Measurements from ENCODE around the gene HAND2. TPM values are rescaled to one million over a fixed set of nuclear protein-coding genes. Genes with fewer than 3 reads are reported as not detected.

The HAND2 gene
- total RNA-seq, 1 donor from 2014 or later: 6.0 TPM

- intact Hi-C loops (cut with DNase I): loop anchor here (5.0 kb wide), 1 partner anchor 160 kb away; the partner anchor contains the start of gene HMGB2
- Histone ChIP-seq H3K4me3 (no peak overlapping the region), H3K27ac (peak overlapping the region in 1 of 2 donors; percentile 9), H3K36me3 (no peaks in the 10 kb centered on the region), H3K4me1 (peaks cover 0 to 18% of the 10 kb centered on the region in 2 donors), H3K27me3 (no peaks in the 10 kb centered on the region), H3K9me3 (no peaks in the 10 kb centered on the region)
- TF ChIP-seq, protein P1, sequence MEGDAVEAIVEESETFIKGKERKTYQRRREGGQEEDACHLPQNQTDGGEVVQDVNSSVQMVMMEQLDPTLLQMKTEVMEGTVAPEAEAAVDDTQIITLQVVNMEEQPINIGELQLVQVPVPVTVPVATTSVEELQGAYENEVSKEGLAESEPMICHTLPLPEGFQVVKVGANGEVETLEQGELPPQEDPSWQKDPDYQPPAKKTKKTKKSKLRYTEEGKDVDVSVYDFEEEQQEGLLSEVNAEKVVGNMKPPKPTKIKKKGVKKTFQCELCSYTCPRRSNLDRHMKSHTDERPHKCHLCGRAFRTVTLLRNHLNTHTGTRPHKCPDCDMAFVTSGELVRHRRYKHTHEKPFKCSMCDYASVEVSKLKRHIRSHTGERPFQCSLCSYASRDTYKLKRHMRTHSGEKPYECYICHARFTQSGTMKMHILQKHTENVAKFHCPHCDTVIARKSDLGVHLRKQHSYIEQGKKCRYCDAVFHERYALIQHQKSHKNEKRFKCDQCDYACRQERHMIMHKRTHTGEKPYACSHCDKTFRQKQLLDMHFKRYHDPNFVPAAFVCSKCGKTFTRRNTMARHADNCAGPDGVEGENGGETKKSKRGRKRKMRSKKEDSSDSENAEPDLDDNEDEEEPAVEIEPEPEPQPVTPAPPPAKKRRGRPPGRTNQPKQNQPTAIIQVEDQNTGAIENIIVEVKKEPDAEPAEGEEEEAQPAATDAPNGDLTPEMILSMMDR (IDR thresholded peaks at IDR 0.05): no peak
- no peak for DNase-seq (ENCODE audit: low spot score in 2 of 2)
These were observed 37.7 kb downstream of the HAND2 start for GRCh38 chr4:173492315-173492714.

DNA sequence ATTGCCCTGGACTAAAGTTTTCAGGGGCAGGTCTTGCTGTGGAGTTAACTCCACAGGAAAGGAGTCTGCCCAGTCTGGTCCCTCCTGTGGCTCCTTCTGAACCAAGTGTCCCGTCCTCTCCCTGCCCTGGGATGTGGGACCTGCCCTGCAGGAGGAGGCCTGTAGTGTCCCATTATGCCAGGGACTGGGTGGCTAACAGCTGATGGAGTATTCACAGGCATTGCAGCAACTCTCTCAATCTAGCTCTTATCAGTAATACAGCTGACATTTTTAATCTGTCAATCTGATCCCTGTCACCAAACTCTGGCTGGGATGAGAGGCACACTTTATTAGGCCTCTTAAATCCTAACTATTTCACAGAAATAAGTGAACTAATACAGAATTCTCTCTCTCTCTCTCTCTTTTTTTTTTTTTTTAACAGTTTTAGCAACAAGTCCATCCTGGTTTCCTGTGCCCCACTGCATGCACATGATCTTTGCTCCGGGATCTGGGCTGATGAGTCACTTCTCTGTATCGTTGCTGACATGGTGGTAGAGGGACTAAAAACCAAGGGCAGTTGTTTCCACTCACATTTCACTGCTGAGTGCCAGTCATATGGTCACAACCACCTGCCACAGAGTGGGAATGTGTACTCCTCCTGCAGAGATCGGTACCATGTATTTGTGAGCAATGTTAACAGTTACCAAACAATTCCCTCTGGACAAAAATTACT lies 39.1 kb downstream of the HAND2 start:
- peaks cover 0 to 26% of the 10 kb centered on the region in 2 donors for H3K4me1 ChIP-seq
- no peak overlapping the region for H3K4me3 ChIP-seq
- peak in 1 of 2 donors; percentile 79 for DNase-seq (ENCODE audit: low spot score in 2 of 2)
- TF ChIP-seq, protein P1 (IDR thresholded peaks at IDR 0.05): no peak
- intact Hi-C loops (cut with DNase I): loop anchor here (5.0 kb wide), 1 partner anchor 159 kb away; the partner anchor contains the start of gene HMGB2
- no peaks in the 10 kb centered on the region for H3K36me3 ChIP-seq
- H3K27me3 ChIP-seq: no peaks in the 10 kb centered on the region
- H3K9me3 ChIP-seq: no peaks in the 10 kb centered on the region
- H3K27ac ChIP-seq: peak overlapping the region; percentile 59 to 75

DNA sequence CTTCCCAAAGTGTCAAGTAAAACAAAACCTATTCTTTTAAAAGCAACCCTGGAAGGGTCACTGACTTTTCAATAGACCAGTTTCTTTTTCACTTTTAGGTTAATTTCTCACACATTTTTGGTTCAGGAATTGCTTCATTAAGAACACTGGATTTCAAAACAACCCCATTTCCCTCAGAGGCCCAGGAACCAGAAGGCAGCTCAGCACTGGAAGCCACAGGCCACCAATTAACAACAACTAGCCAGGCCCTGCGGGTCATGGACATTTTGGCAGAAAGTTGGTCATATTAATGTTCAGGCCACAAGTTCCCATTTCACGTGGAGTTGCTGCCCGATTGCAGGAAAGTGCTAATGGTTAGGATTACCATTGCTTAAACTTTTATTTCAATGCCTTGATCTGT lies 39.8 kb downstream of the HAND2 start:
- H3K36me3 ChIP-seq: no peaks in the 10 kb centered on the region
- no peak for DNase-seq (ENCODE audit: low spot score in 2 of 2)
- no peaks in the 10 kb centered on the region for H3K9me3 ChIP-seq
- intact Hi-C loops (cut with DNase I): loop anchor here (5.0 kb wide), 1 partner anchor 158 kb away; the partner anchor contains the start of gene HMGB2
- no peak overlapping the region for H3K4me3 ChIP-seq
- H3K4me1 ChIP-seq: peaks cover 0 to 32% of the 10 kb centered on the region in 2 donors
- TF ChIP-seq, protein P1 (IDR thresholded peaks at IDR 0.05): no peak
- H3K27me3 ChIP-seq: no peaks in the 10 kb centered on the region
- peak overlapping the region; percentile 59 to 75 for H3K27ac ChIP-seq

- Histone ChIP-seq H3K27me3 (no peaks in the 10 kb centered on the region), H3K4me3 (no peak overlapping the region), H3K9me3 (no peaks in the 10 kb centered on the region), H3K27ac (no peak overlapping the region), H3K4me1 (peaks cover 0 to 30% of the 10 kb centered on the region in 2 donors), H3K36me3 (no peaks in the 10 kb centered on the region)
- TF ChIP-seq, protein P1 (IDR thresholded peaks at IDR 0.05): no peak
- DNase-seq (ENCODE audit: low spot score in 2 of 2): no peak
- intact Hi-C loops (cut with DNase I): no loop called here
These were observed 40.5 kb downstream of the HAND2 start for GRCh38 chr4:173489514-173489913.

DNA sequence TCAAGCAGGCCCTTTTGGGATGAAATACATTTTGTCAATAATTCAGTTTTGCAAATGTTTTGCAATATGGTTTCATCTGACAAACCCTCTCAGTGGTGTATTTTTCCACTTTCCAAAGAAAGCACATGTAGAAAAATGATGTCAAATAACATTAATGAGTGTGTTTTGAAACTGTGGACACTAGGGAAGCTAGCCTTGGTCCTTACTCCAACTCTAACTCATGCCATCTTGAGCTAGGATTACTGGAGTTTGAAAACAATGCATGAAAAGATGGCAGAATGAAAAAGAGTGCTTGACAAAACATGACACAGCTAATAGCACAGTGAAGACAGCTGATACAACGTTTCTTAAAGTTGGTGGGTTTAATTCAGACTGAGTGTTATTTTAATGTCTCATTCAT lies 41.4 kb downstream of the HAND2 start:
- no peaks in the 10 kb centered on the region for H3K36me3 ChIP-seq
- H3K4me3 ChIP-seq: no peak overlapping the region
- H3K27ac ChIP-seq: peak overlapping the region in 1 of 2 donors; percentile 14
- no peak for DNase-seq (ENCODE audit: low spot score in 2 of 2)
- peaks cover 0 to 29% of the 10 kb centered on the region in 2 donors for H3K4me1 ChIP-seq
- H3K9me3 ChIP-seq: no peaks in the 10 kb centered on the region
- intact Hi-C loops (cut with DNase I): no loop called here
- no peaks in the 10 kb centered on the region for H3K27me3 ChIP-seq
- TF ChIP-seq, protein P1 (IDR thresholded peaks at IDR 0.05): no peak

Data from ascending aorta (tissue), 2 donors.